ENCODE measurements around the gene HPRT1.
A peak's percentile ranks its signal among the peaks of the same experiment; 100 is the strongest.

HPRT1 gene

GRCh38 chrX:134453631-134454030, 6.3 kb upstream of the HPRT1 start:
- Histone ChIP-seq H3K9ac (no peak overlapping the region), H3K27me3 (ENCODE audit: insufficient read depth, low read depth) (no peaks in the 10 kb centered on the region), H3K4me3 (IDR thresholded peaks at IDR 0.05; ENCODE audit: insufficient read depth, low read depth, low read length) (no peak overlapping the region), H2AFZ (ENCODE audit: low read depth) (no peak overlapping the region), H3K4me1 (ENCODE audit: low read depth, poor library complexity, severe bottlenecking) (no peaks in the 10 kb centered on the region), H3K36me3 (ENCODE audit: insufficient read depth) (no peaks in the 10 kb centered on the region), H3K27ac (no peak overlapping the region), H3K4me2 (no peak overlapping the region), H3K79me2 (ENCODE audit: insufficient read depth, low read depth) (no peaks in the 10 kb centered on the region), H4K20me1 (ENCODE audit: insufficient read depth) (no peaks in the 10 kb centered on the region)
- TF ChIP-seq, protein P1, sequence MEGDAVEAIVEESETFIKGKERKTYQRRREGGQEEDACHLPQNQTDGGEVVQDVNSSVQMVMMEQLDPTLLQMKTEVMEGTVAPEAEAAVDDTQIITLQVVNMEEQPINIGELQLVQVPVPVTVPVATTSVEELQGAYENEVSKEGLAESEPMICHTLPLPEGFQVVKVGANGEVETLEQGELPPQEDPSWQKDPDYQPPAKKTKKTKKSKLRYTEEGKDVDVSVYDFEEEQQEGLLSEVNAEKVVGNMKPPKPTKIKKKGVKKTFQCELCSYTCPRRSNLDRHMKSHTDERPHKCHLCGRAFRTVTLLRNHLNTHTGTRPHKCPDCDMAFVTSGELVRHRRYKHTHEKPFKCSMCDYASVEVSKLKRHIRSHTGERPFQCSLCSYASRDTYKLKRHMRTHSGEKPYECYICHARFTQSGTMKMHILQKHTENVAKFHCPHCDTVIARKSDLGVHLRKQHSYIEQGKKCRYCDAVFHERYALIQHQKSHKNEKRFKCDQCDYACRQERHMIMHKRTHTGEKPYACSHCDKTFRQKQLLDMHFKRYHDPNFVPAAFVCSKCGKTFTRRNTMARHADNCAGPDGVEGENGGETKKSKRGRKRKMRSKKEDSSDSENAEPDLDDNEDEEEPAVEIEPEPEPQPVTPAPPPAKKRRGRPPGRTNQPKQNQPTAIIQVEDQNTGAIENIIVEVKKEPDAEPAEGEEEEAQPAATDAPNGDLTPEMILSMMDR (conservative IDR thresholded peaks at IDR 0.05; ENCODE audit: low read depth, low read length): no peak

GRCh38 chrX:134454506-134454905, 5.5 kb upstream of the HPRT1 start:
- no peak overlapping the region for H2AFZ ChIP-seq (ENCODE audit: low read depth)
- no peak overlapping the region for H3K4me2 ChIP-seq
- H3K36me3 ChIP-seq (ENCODE audit: insufficient read depth): no peaks in the 10 kb centered on the region
- no peaks in the 10 kb centered on the region for H3K27me3 ChIP-seq (ENCODE audit: insufficient read depth, low read depth)
- no peak overlapping the region for H3K9ac ChIP-seq
- H3K79me2 ChIP-seq (ENCODE audit: insufficient read depth, low read depth): no peaks in the 10 kb centered on the region
- TF ChIP-seq, protein P1 (conservative IDR thresholded peaks at IDR 0.05; ENCODE audit: low read depth, low read length): no peak
- no peaks in the 10 kb centered on the region for H4K20me1 ChIP-seq (ENCODE audit: insufficient read depth)
- no peak overlapping the region for H3K27ac ChIP-seq
- no peak overlapping the region for H3K4me3 ChIP-seq (IDR thresholded peaks at IDR 0.05; ENCODE audit: insufficient read depth, low read depth, low read length)
- H3K4me1 ChIP-seq (ENCODE audit: low read depth, poor library complexity, severe bottlenecking): no peaks in the 10 kb centered on the region

DNA sequence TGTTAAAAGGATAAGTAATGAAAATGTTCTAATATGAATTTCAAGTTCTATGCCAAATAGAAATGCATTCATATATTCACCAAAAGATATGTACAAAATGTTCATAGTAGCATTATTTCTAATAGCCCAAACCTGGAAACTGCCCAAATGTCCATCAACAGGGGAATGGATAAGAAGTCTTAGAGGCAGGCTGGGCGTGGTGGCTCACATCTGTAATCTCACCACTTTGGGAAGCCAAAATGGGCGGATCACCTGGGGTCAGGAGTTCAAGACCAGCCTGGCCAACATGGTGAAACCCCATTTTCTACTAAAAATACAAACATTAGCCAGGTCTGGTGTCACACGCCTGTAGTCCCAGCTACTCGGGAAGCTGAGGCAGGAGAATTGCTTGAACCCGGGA, 2.3 kb upstream of the HPRT1 start:
- Histone ChIP-seq H3K79me2 (ENCODE audit: insufficient read depth, low read depth) (peaks cover 18% of the 10 kb centered on the region), H3K36me3 (ENCODE audit: insufficient read depth) (no peaks in the 10 kb centered on the region), H4K20me1 (ENCODE audit: insufficient read depth) (no peaks in the 10 kb centered on the region), H3K4me1 (ENCODE audit: low read depth, poor library complexity, severe bottlenecking) (peaks cover 6% of the 10 kb centered on the region), H2AFZ (ENCODE audit: low read depth) (no peak overlapping the region), H3K27ac (no peak overlapping the region), H3K9ac (no peak overlapping the region), H3K4me3 (IDR thresholded peaks at IDR 0.05; ENCODE audit: insufficient read depth, low read depth, low read length) (no peak overlapping the region), H3K4me2 (no peak overlapping the region), H3K27me3 (ENCODE audit: insufficient read depth, low read depth) (no peaks in the 10 kb centered on the region)
- TF ChIP-seq, protein P1 (conservative IDR thresholded peaks at IDR 0.05; ENCODE audit: low read depth, low read length): no peak

DNA sequence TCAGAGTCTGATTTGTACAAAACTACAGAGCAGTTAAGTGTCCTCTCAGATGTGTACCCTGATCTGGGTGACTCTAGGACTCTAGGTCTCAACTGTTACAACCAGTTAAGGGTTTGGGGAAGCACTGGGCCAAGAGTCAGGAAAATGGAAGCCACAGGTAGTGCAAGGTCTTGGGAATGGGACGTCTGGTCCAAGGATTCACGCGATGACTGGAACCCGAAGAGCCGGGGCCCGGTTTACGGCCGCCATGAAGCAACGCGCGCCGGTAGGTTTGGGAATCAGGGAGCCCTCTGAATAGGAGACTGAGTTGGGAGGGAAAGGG, 321 bp upstream of the HPRT1 start:
- Histone ChIP-seq H3K27ac (no peak overlapping the region), H3K79me2 (ENCODE audit: insufficient read depth, low read depth) (peaks cover 37% of the 10 kb centered on the region), H3K4me2 (peak overlapping the region; percentile 56), H3K4me3 (IDR thresholded peaks at IDR 0.05; ENCODE audit: insufficient read depth, low read depth, low read length) (no peak overlapping the region), H4K20me1 (ENCODE audit: insufficient read depth) (no peaks in the 10 kb centered on the region), H2AFZ (ENCODE audit: low read depth) (peak overlapping the region; percentile 96), H3K27me3 (ENCODE audit: insufficient read depth, low read depth) (no peaks in the 10 kb centered on the region), H3K4me1 (ENCODE audit: low read depth, poor library complexity, severe bottlenecking) (peaks cover 6% of the 10 kb centered on the region), H3K36me3 (ENCODE audit: insufficient read depth) (no peaks in the 10 kb centered on the region), H3K9ac (peak overlapping the region; percentile 16; the same call in 1 of the 2 replicates)
- TF ChIP-seq, protein P1 (conservative IDR thresholded peaks at IDR 0.05; ENCODE audit: low read depth, low read length): no peak

Measured in KMS-11 (cell line).